A673 (cell line): Measurements from ENCODE around the gene NSUN3.

Experiments
- EZH2 ChIP-seq: fragments of 200-600 bp; sonication (generic); IDR thresholded peaks from 2 replicates; pipeline ENCODE4 v1.6.1; 2017; ENCODE audit warnings: borderline replicate concordance, low read depth, mild to moderate bottlenecking, mixed read lengths, antibody characterized with exemption, low read length; ENCODE audit not compliant: poor library complexity, severe bottlenecking
- TF ChIP-seq, protein P1 (sequence below): fragments of 300-800, 200-600 bp; sonication (generic); conservative IDR thresholded peaks from 2 replicates; pipeline ENCODE4 v1.5.1; 2017; ENCODE audit warnings: low read depth, mild to moderate bottlenecking, antibody characterized with exemption, low read length, moderate library complexity, mixed read lengths

DNA sequence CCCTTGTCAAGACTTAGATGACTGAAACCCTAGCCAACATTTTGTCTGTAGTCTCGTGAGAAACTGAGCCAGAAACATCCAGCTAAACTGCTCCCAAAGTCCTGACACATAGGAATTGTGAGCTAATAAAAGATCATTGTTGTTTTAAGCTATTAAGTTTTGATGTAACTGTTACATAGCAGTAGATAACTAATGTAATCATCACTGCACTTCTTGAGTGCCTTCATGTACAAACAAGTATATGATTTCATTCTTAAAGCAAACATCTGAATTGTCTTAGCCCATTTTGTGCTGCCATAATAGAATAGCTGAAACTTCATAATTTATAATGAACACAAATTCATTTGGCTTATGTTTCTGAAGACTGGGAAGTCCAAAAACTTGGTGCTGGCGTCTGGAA lies 87.3 kb downstream of the NSUN3 start:
- TF ChIP-seq, protein P1, sequence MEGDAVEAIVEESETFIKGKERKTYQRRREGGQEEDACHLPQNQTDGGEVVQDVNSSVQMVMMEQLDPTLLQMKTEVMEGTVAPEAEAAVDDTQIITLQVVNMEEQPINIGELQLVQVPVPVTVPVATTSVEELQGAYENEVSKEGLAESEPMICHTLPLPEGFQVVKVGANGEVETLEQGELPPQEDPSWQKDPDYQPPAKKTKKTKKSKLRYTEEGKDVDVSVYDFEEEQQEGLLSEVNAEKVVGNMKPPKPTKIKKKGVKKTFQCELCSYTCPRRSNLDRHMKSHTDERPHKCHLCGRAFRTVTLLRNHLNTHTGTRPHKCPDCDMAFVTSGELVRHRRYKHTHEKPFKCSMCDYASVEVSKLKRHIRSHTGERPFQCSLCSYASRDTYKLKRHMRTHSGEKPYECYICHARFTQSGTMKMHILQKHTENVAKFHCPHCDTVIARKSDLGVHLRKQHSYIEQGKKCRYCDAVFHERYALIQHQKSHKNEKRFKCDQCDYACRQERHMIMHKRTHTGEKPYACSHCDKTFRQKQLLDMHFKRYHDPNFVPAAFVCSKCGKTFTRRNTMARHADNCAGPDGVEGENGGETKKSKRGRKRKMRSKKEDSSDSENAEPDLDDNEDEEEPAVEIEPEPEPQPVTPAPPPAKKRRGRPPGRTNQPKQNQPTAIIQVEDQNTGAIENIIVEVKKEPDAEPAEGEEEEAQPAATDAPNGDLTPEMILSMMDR, result no peak
- no peak for TF ChIP-seq EZH2
